Cardiac muscle cell (in vitro differentiated cells and primary cell): Measurements from ENCODE around the gene EDC3. TPM values are rescaled to one million over a fixed set of nuclear protein-coding genes. Genes with fewer than 3 reads are reported as not detected.

Experiments
- DNase-seq, 2 donors: peaks; one replicate each; pipeline versions ENCODE4 v3.0.0 to v3.0.0-alpha.2; 2010 to 2017; ENCODE audit warnings: low read depth in 1 of 2, low spot score in 1 of 2
- H3K27ac ChIP-seq: fragments of 200-600 bp; sonication (generic); 2 replicates; pipeline ENCODE4 v1.5.1; 2016
- H3K27me3 ChIP-seq: fragments of 200-600 bp; sonication (generic); 2 replicates; pipeline ENCODE4 v1.6.0; 2016; ENCODE audit warnings: control low read depth
- H3K36me3 ChIP-seq: fragments of 200-600 bp; sonication (generic); 2 replicates; pipeline ENCODE4 v1.5.1; 2016; ENCODE audit warnings: control low read depth
- H3K4me1 ChIP-seq: fragments of 200-600 bp; sonication (generic); 2 replicates; pipeline ENCODE4 v1.8.1; 2017; ENCODE audit warnings: low read depth, mild to moderate bottlenecking, mixed run types
- H3K4me3 ChIP-seq: fragments of 200-600 bp; sonication (generic); 2 replicates; pipeline ENCODE4 v1.5.1; 2016; ENCODE audit warnings: mild to moderate bottlenecking
- H3K9me3 ChIP-seq: fragments of 200-600 bp; sonication (generic); 2 replicates; pipeline ENCODE4 v1.5.1; 2017; ENCODE audit warnings: low read depth, mild to moderate bottlenecking, control low read depth
- CTCF ChIP-seq: IDR thresholded peaks from 2 replicates; pipeline ENCODE4 v1.5.1; 2012; ENCODE audit warnings: low read depth, mild to moderate bottlenecking, low read length
- polyA plus RNA-seq: library from polyadenylated mRNA; unstranded; fragments of >200 nt; fragmentation: Nextera tagmentation; extraction: Ambion mirVana; gene quantifications from 2 replicates; pipeline ENCODE4 v1.2.1, GENCODE V29; 2016
- total RNA-seq: library from RNA; depleted of rRNA; stranded (reverse); fragments of >200 nt; gene quantifications from 2 replicates; pipeline ENCODE4 v1.2.3, GENCODE V29; 2016

Gene EDC3
- total and polyA plus RNA-seq, 2 experiments from 2014 or later: 17.6 to 25.2 TPM

- Histone ChIP-seq H3K27ac (no peak overlapping the region), H3K27me3 (no peaks in the 10 kb centered on the region), H3K4me1 (peaks cover 10% of the 10 kb centered on the region), H3K9me3 (no peaks in the 10 kb centered on the region), H3K36me3 (peaks cover 23% of the 10 kb centered on the region), H3K4me3 (no peak overlapping the region)
- no peak for TF ChIP-seq CTCF
- no peak for DNase-seq
Observed at GRCh38 chr15:74636984-74637383, 58.8 kb downstream of the EDC3 start.

- H3K4me3 ChIP-seq: no peak overlapping the region
- H3K27ac ChIP-seq: no peak overlapping the region
- peaks cover 25% of the 10 kb centered on the region for H3K36me3 ChIP-seq
- H3K4me1 ChIP-seq: no peaks in the 10 kb centered on the region
- H3K9me3 ChIP-seq: no peaks in the 10 kb centered on the region
- peak; percentile 68 to 76 for DNase-seq
- no peaks in the 10 kb centered on the region for H3K27me3 ChIP-seq
- TF ChIP-seq CTCF: peak; percentile 87
Observed at GRCh38 chr15:74635228-74635627, 60.6 kb downstream of the EDC3 start.

- TF ChIP-seq CTCF: no peak
- H3K36me3 ChIP-seq: peaks cover 37% of the 10 kb centered on the region
Observed at GRCh38 chr15:74633781-74634180, 62.0 kb downstream of the EDC3 start.

GRCh38 chr15:74632601-74633000, 63.2 kb downstream of the EDC3 start:
- Histone ChIP-seq H3K9me3 (no peaks in the 10 kb centered on the region), H3K27ac (no peak overlapping the region), H3K4me1 (no peaks in the 10 kb centered on the region), H3K27me3 (no peaks in the 10 kb centered on the region), H3K4me3 (no peak overlapping the region), H3K36me3 (peaks cover 49% of the 10 kb centered on the region)
- no peak for DNase-seq
- TF ChIP-seq CTCF: no peak

More at GRCh38 chr15:74633781-74634180, 62.0 kb downstream of the EDC3 start:
- Histone ChIP-seq H3K27ac (no peak overlapping the region), H3K9me3 (no peaks in the 10 kb centered on the region), H3K4me3 (no peak overlapping the region), H3K4me1 (no peaks in the 10 kb centered on the region), H3K27me3 (no peaks in the 10 kb centered on the region)
- DNase-seq: no peak

- Histone ChIP-seq H3K27ac (no peak overlapping the region), H3K4me1 (no peaks in the 10 kb centered on the region), H3K4me3 (no peak overlapping the region), H3K27me3 (no peaks in the 10 kb centered on the region), H3K36me3 (peaks cover 54% of the 10 kb centered on the region), H3K9me3 (no peaks in the 10 kb centered on the region)
- TF ChIP-seq CTCF: peak; percentile 92
- DNase-seq: peak; percentile 59 to 72
Observed at GRCh38 chr15:74631935-74632560, 63.8 kb downstream of the EDC3 start.

DNA sequence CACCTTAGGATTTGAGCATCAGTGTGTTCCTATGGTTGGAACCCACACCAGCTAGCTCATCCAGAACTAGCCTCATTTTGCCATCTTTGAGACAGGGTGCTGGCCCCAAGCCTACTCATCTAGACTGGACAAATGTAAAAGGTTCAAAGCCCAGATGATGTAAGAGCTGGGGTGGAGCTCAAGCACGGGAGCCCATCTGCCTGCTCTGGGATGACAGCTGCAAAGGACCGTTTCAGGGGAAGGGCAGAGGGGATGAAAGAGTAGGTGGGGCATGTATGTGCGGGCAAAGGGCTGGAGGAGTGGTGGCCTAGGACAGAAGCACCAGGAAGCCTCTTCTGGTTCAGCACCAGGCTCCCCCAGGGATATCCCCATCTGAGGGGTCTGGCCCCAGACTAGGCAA, 64.4 kb downstream of the EDC3 start:
- H3K4me3 ChIP-seq: no peak overlapping the region
- no peak for TF ChIP-seq CTCF
- H3K27me3 ChIP-seq: no peaks in the 10 kb centered on the region
- H3K36me3 ChIP-seq: peaks cover 60% of the 10 kb centered on the region
- H3K9me3 ChIP-seq: no peaks in the 10 kb centered on the region
- no peaks in the 10 kb centered on the region for H3K4me1 ChIP-seq
- no peak for DNase-seq
- no peak overlapping the region for H3K27ac ChIP-seq
